Fibroblast of upper back skin (primary cell): ENCODE data around the gene ASB10.
A peak's percentile ranks its signal among the peaks of the same experiment; 100 is the strongest.

Experiments used
- DNase-seq: peaks from one replicate; pipeline ENCODE4 v3.0.0-alpha.2; 2013

The ASB10 gene

DNA sequence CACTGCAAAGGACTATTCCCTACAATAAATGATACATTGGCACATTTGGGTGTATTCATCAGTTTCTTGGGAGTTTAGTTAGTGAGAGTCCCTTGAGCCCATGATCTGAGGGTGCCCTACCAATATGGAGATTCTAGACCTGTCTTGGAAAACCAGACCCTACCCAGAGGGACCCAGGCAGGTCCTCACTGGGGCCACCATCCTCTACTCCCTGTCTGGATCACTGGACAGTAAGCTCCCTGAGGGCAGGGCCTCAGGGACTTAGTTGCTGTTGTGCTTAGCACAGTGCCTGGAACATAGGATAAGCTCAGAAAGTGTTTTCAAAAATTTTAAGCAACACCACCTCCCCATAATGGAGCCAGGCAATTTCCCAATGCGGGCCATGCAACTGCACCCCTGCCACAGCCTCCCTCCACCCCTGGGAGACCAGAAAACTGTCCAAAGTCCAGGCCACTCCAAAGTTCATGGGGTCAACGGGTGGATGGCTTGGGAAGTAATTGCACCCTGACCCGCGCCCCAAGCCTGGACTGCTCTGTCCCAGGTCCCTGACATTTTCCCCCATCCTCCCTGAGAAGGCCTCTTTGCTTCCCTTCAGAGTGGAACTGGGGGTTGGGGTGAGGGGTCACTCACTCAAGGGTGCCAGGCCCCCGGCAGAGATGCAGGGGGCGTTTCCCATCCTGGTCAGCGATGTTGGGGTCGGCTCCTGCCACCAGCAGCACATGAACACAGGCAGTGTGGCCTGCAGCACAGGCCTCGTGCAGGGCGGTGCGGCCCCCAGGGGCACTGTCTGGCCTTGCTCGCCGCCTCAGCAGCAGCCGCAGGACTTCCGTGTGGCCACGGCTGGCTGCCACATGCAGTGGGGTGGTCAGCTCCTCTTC, 1.0 kb downstream of the ASB10 start:
- no peak for DNase-seq

- no peak for DNase-seq
Measured at GRCh38 chr7:151181011-151181431, 6.0 kb downstream of the ASB10 start.

GRCh38 chr7:151179946-151180345, 7.1 kb downstream of the ASB10 start:
- no peak for DNase-seq

- no peak for DNase-seq
Measured at GRCh38 chr7:151179287-151179860, 7.7 kb downstream of the ASB10 start.

DNA sequence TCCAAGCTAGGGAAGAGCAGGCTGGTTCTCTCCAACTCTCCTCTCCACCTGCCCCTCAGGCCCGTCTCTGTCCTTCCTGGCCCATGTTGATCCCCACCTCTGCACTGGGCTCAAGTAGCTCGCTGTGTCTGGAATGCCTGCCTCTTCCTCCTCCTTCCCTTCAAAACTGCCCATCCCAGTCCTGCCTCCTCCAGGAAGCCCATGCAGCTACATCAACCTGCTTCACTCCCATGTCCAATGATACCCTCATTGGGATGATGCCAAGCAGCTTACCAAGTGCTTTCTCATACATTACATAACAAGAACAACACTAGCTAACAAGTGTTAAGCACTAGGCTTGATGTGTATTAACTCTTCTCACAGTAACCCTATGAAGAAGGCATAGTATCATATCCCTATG, 8.2 kb downstream of the ASB10 start:
- DNase-seq: no peak

DNA sequence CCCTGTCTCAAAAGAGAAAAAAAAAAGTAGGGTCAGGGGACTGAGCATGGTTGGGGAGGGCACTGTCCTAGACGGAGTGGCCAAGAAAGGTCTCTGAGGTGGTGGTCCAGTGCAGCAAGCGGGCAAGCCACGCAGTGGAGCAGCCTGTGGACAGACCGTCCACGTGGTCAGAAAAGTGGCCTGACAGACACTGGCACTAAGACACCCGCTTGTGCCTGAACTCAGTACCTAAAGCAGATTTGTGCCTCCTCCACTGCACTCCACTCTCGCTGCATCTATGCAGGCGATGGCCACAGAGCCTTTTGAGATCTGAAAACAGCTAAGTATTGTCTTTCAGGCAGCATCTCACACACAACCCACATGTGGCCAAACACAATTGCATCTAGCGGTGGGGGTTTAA, 8.8 kb downstream of the ASB10 start:
- no peak for DNase-seq

GRCh38 chr7:151177310-151177709, 9.7 kb downstream of the ASB10 start:
- DNase-seq: no peak

DNA sequence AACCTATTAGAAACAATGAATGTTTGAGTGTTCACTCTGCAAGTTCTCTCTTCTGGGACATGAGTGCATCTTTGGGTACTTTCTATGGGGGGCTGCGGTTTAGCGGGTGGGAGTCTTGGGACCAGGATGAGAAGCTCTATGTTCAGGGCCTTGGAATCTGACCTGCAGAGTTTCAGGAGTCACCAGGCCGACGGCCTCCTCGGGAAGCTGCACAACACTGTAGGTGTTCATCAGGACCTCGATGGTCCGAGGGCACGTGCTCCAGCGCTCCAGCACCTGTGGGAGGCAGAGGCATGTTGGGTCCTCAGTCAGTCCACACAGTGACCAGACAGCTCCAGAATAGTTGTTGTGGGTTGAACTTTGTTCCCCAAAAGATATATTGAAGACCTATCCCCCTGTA, 10.6 kb downstream of the ASB10 start:
- no peak for DNase-seq

- DNase-seq: no peak
Measured at GRCh38 chr7:151175793-151176311, 11.2 kb downstream of the ASB10 start.

DNA sequence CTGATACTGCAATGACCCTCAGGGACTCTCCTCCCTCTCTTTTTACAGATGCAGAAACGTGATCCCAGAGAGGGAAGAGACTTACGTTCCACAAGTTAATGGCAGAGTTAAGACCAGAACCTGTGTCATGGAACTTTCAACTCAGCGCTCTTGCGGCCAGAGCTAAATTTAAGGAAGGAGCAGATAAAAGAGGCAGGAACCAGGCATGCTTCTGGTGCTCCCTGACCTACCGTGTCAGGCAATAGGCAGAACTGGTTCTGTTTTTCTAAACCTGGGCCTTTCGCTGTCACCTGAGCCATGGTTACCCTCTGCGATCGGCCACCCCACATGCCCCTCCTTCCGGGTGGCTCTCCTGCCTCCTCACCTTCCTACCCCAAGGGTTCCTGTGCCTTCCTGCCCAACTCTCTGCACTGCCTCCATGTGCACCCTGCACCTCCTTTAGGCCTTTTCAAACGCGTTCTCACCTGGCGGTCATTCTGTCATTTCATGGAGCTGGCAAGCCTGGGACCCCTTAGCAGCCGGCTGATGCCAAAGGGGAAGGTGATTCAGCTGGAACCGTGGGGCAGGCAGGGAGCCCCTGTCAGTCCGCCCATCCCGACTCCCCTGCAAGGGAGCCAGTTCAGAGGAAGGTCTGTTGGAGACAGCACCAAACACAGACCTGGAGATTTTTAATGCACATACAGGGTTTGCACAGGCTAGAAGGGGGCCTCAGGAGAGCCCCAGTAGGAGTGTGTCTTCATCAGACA, 11.8 kb downstream of the ASB10 start:
- no peak for DNase-seq

- no peak for DNase-seq
Measured at GRCh38 chr7:151174246-151175046, 12.6 kb downstream of the ASB10 start.

DNA sequence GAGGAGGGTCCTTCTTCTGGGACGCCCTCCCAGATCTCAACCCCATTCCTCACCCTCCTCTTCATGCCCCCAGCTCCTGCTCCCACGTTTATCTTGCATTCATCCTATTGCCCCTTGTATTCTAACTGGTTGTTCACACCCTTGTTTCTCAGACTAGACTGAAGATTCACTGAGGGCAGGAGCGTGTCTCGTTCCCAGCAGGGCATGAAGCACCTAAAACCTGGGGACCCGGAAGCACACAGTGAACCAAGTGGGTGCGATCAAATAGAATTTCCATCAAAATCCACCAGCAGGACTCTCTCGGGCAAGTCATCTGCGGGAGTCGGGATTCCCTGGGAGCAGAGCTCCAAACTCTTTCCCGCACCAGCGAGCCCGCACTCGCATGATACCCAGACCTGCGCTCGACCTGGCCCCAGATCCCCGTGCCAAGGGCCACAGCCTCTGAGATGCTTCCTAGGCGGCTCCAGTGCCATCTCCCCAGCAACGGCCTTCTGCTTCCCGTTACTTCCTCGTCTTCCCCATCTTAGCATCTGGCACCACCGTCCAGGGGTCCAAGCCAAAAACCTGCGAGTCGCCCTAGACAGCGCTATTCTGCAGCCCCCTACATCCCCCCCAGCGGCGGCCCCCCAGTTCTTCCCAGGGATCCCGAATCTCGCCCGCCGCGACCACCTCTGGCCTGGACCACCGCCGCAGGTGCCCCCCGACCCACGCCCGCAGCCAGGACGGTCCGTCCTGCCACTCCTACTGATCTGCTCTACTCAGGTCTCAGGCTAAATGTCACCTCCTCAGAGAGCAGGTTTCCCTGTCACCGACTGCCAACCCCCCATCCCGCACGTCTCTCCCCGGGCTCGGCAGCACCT, 13.4 kb downstream of the ASB10 start:
- DNase-seq: no peak

DNA sequence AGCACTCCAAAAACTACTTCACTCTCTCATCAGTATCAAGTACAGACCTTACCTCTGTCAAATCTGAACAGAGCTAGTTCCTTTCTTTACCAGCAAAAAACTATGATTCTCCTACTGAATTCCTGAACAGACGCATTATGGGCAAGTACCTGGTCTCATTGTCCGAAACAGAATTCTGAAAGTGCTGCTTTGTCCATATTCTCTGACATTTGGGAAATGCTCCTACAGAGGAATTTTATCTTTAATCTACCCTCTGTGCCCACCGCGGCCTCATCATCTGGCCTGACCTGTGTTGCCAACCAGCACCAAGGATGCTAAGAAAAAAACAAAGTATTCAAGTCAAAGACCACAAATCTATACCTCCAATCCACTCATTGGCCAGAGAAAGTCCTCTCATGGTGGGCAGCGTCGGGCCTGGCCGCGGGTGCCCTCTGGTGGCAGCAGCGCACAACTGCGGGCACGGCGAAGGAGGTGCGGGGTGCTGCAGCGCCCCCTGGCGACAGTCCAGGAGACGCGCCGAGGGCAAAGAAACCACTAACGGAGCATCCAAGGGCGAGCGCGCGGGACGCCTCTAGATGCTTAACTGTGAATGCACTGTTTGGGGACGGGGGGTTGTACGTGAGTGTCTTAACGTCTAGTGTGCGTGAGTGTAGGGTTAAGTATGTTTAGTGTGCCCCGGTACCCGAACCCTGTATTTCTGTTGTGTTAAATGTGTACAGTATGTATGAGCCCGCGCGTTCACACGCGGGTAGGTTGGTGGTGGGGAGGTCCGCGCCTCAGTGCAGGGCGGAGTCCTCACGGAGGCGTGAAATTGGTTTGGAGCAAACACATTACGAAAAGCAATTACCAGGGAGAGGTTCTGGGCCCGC, 14.5 kb downstream of the ASB10 start:
- peak; percentile 63 for DNase-seq

DNA sequence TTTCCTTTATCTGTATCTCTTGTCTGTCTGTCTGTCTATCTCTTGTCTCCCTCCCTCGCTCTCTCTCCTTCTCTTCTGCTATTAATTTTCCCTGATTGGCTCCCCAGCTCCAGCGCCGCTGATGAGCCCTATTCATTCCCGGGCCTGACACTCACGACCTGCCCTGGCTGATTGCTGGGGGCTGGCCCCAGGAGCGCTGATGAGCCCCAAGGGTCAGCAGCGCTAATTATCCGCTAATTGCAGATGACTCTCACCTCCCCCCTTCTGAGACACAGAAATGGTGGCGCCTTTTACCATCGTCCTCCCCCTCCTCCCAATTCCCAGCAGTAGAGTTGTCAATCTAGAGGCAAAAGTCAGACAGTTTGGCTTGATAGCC, 18.3 kb downstream of the ASB10 start:
- no peak for DNase-seq

GRCh38 chr7:151168003-151168786, 18.9 kb downstream of the ASB10 start:
- DNase-seq: no peak

DNA sequence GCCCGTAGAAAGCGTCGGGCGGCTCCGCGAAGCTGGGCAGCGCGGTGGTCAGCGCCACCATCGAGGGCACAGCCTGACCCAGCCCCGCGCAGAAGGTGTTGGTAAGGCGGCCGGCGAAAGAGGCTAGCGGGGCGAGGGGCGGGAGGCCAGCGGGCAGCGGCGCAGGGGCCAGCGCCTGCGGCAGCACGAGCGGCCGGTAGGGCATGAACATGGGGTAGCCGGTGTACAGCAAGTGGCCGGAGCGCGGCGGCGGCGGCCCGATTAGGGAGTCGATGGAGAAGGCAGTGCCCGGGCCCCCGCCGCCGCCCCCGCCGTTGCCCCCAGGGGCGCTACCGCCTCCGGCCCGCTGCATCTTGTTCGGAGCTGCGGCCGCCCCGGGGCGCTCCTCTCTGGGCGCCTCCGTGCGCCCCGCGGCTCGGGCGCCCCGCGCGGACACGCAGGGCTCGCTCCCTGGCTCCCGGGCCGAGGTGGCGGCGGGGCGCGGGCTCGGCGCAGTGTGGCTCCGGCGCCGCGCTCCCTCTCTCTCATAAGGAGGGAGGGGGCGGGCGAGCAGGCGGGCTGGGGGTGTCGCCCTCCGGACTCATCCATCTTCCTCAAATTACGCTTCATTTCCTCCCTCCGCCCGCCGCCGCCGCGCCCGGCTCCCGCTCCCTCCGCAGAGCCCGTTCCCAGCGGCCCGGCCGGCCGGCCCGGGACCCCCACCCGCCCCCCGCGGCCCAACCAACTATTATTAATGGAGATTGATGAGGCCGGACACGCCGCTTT, 19.7 kb downstream of the ASB10 start, which contains the start of gene GBX1:
Gene GBX1 (minus strand): TSS at position 498 of the 765 bp plus-strand sequence. CDS start 146 bp downstream, at position 352.
- DNase-seq: peak; percentile 6

DNA sequence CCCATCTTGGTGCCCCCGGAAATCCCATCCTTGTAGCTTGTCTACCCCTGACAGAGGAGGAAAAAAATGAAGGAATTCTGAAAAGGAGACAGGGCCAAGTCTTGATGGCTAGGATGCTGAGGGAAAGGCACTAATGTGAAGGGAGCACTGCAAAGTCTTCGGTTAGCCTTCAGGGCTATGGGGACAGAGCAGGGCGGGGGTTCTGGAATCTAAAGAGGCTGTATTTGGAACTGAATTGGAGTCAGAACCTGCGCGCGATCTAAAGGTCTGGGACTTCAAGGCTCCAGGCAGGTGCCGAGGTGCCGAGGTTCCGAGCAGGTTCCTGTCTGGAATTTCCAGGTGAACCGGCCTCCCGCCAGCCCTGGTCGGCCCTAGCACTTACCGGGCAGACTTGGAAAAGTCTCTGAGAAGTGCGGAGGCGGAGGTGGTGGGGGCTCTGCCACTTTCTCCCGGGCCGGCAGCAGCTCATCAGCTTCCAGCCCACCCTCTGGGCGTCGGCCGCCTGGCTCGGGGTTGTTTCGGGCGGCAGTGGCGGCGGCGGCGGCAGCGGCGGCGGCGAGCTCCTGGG, 20.3 kb downstream of the ASB10 start:
- DNase-seq: no peak

GRCh38 chr7:151161757-151162156, 25.3 kb downstream of the ASB10 start:
- DNase-seq: no peak
